GM12878 (cell line): ENCODE data around the gene LDLRAP1. TPM values are rescaled to one million over a fixed set of nuclear protein-coding genes. Genes with fewer than 3 reads are reported as not detected.

Experiments
- ATAC-seq: fragments of 200-7000 bp; cut with Tn5 transposase; 3 replicates; pipeline ENCODE4 v1.9.1; 2020; ENCODE audit warnings: mild to moderate bottlenecking, moderate library complexity
- BruUV-seq: library from RNA; stranded (reverse); fragments of 400-500 nt; replicated peaks from 2 replicates; lab custom pipeline; 2021; lab: Mats Ljungman, UMichigan
- CTCF ChIA-PET: fragments of 300-600 bp; sonication (Branson Sonifier 250); formaldehyde crosslinking; extraction: SDS; loops from one replicate; lab custom pipeline; 2021; ENCODE audit warnings: inconsistent platforms; lab: Yijun Ruan, JAX
- POLR2A ChIA-PET: fragments of 350-600 bp; formaldehyde crosslinking; extraction: SDS; loops from one replicate; lab custom pipeline; 2021; ENCODE audit warnings: inconsistent platforms; lab: Charles Lee
- RAD21 ChIA-PET: fragments of 300-600 bp; sonication (Branson Sonifier 250); formaldehyde crosslinking; loops from one replicate; lab custom pipeline; 2023; ENCODE audit warnings: antibody characterized with exemption; ENCODE audit not compliant: unreplicated experiment; lab: Charles Lee
- SMC1A ChIA-PET: fragments of 300-600 bp; sonication (Branson Sonifier 250); formaldehyde crosslinking; loops from one replicate; lab custom pipeline; 2023; ENCODE audit not compliant: unreplicated experiment, uncharacterized antibody; lab: Charles Lee
- DNase-seq: peaks from one replicate; pipeline ENCODE4 v3.0.0-alpha.2; 2011; ENCODE audit warnings: low read depth, low spot score
- FAIRE-seq: peaks from 3 replicates; lab custom pipeline; 2011; peaks lifted over from hg19 to GRCh38; lab: Jason Lieb, UNC
- H2AFZ ChIP-seq: 2 replicates; pipeline ENCODE4 v1.6.0; 2011; ENCODE audit warnings: low read depth, low read length, control low read depth; ENCODE audit not compliant: control insufficient read depth
- H3K27ac ChIP-seq: 2 replicates; pipeline ENCODE4 v1.5.1; 2011; ENCODE audit warnings: control low read depth; ENCODE audit not compliant: control insufficient read depth, insufficient read depth
- H3K27me3 ChIP-seq, 2 experiments: replicated peaks in 1 of 2; 2 replicates each; pipeline versions ENCODE4 v1.6.0 to v1.6.1; 2011; ENCODE audit warnings: low read length in 1 of 2; ENCODE audit not compliant: control insufficient read depth in 2 of 2, insufficient read depth in 2 of 2
- H3K36me3 ChIP-seq, 2 experiments: 2 replicates each; pipeline ENCODE4 v1.5.1; 2011; ENCODE audit warnings: low read length in 1 of 2; ENCODE audit not compliant: control insufficient read depth in 2 of 2, insufficient read depth in 2 of 2
- H3K4me1 ChIP-seq: 2 replicates; pipeline ENCODE4 v1.6.1; 2011; ENCODE audit warnings: mild to moderate bottlenecking, low read length, moderate library complexity, mixed read lengths; ENCODE audit not compliant: control insufficient read depth, insufficient read depth
- H3K4me2 ChIP-seq: 2 replicates; pipeline ENCODE4 v1.6.0; 2011; ENCODE audit warnings: control low read depth; ENCODE audit not compliant: control insufficient read depth, insufficient read depth
- H3K4me3 ChIP-seq: fragments of 200-600 bp; sonication (generic); 2 replicates; pipeline ENCODE4 v1.5.1; 2016
- H3K79me2 ChIP-seq: 2 replicates; pipeline ENCODE4 v1.6.0; 2011; ENCODE audit warnings: low read length; ENCODE audit not compliant: control insufficient read depth, insufficient read depth
- H3K9ac ChIP-seq: 2 replicates; pipeline ENCODE4 v1.8.0; 2011; ENCODE audit warnings: low read length, control low read depth, mixed read lengths; ENCODE audit not compliant: control insufficient read depth, insufficient read depth
- H3K9me3 ChIP-seq: replicated peaks from 3 replicates; pipeline ENCODE4 v1.5.1; 2011; ENCODE audit warnings: mild to moderate bottlenecking, low read length; ENCODE audit not compliant: control insufficient read depth, insufficient read depth
- H4K20me1 ChIP-seq: 2 replicates; pipeline ENCODE4 v1.6.0; 2011; ENCODE audit not compliant: control insufficient read depth, insufficient read depth
- CBX5 ChIP-seq: sonication (generic); IDR thresholded peaks from 2 replicates; pipeline ENCODE4 v1.6.1; 2016; ENCODE audit warnings: low read depth, moderate library complexity, mild to moderate bottlenecking, inconsistent platforms
- IRF4 ChIP-seq: IDR thresholded peaks from 2 replicates; pipeline ENCODE4 v1.6.1; 2011; ENCODE audit warnings: low read depth, low read length
- NR2C2 ChIP-seq: IDR thresholded peaks from 2 replicates; pipeline ENCODE4 v1.6.1; 2011; ENCODE audit warnings: borderline replicate concordance, low read depth; ENCODE audit not compliant: control insufficient read depth, insufficient read length
- PAX8 ChIP-seq: fragments of 450-650 bp; IDR thresholded peaks from 2 replicates; pipeline ENCODE4 v1.6.1; 2017; ENCODE audit warnings: mild to moderate bottlenecking, moderate library complexity
- PBX3 ChIP-seq: IDR thresholded peaks from 2 replicates; pipeline ENCODE4 v1.6.1; 2011; ENCODE audit warnings: mild to moderate bottlenecking, low read depth, low read length, moderate library complexity; ENCODE audit not compliant: insufficient replicate concordance
- SP1 ChIP-seq: IDR thresholded peaks from one replicate; pipeline ENCODE4 v1.6.1; 2011; ENCODE audit warnings: low read depth, low read length
- SUPT20H ChIP-seq: IDR thresholded peaks from 2 replicates; pipeline ENCODE4 v1.6.1; 2011; ENCODE audit warnings: low read depth, mild to moderate bottlenecking, low read length, moderate library complexity, borderline replicate concordance; ENCODE audit not compliant: control insufficient read depth
- WGBS: methylation state at CpG from one replicate; pipeline ENCODE4 v1.1.6; 2016; ENCODE audit warnings: low lambda C conversion rate; ENCODE audit not compliant: insufficient replicate concordance, insufficient coverage; ENCODE audit errors: missing lambda C conversion rate; 5-methylcytosine and 5-hydroxymethylcytosine counted together
- in situ Hi-C: fragments of 300-500 bp; cut with MboI; formaldehyde crosslinking; loops from 9 replicates; pipeline ENCODE4 v1.14.3; 2018; ENCODE audit warnings: mixed read lengths
- intact Hi-C: fragments of 100-400 bp; cut with micrococcal nuclease; formaldehyde crosslinking; loops from one replicate; pipeline ENCODE4 v1.14.2; 2022; ENCODE audit not compliant: unreplicated experiment
- polyA plus RNA-seq, 11 experiments: library from polyadenylated mRNA; depleted of rRNA in 4 of 11; unstranded in 6 of 11; stranded (reverse) in 5 of 11; fragments of >200 nt; fragmentation: Nextera tagmentation in 4 of 11; fragmentation: Illumina TruSeq in 1 of 11; extraction: Ambion mirVana in 4 of 11; extraction: Trizol in 1 of 11; gene quantifications; 1 replicate in 1 of 11; 2 replicates in 10 of 11; pipeline versions ENCODE4 v1.2.1 to v1.2.3, GENCODE V29; 2011 to 2016; ENCODE audit warnings: inconsistent platforms in 2 of 11, missing spikeins in 2 of 11, low read depth in 1 of 11
- total RNA-seq, 4 experiments: library from RNA; depleted of rRNA in 3 of 4; stranded (reverse); fragments of >200 nt in 3 of 4; fragmentation: Illumina TruSeq in 1 of 4; extraction: Trizol in 1 of 4; gene quantifications; 2 replicates each; pipeline versions ENCODE4 v1.2.1 to v1.2.3, GENCODE V29; 2013 to 2021
- TF ChIP-seq, protein P1 (sequence below): IDR thresholded peaks from 2 replicates; pipeline ENCODE4 v1.6.1; 2011; ENCODE audit warnings: borderline replicate concordance, low read depth, mild to moderate bottlenecking, moderate library complexity, mixed read lengths, low read length; ENCODE audit not compliant: insufficient read depth; ENCODE audit errors: extremely low read length

LDLRAP1 gene
- total and polyA plus RNA-seq, 10 of the 15 experiments (the other 5 are each of a cell fraction or from before 2014, with no cell fraction given), result 0.43 to 37.6 (median 22.0) TPM

DNA sequence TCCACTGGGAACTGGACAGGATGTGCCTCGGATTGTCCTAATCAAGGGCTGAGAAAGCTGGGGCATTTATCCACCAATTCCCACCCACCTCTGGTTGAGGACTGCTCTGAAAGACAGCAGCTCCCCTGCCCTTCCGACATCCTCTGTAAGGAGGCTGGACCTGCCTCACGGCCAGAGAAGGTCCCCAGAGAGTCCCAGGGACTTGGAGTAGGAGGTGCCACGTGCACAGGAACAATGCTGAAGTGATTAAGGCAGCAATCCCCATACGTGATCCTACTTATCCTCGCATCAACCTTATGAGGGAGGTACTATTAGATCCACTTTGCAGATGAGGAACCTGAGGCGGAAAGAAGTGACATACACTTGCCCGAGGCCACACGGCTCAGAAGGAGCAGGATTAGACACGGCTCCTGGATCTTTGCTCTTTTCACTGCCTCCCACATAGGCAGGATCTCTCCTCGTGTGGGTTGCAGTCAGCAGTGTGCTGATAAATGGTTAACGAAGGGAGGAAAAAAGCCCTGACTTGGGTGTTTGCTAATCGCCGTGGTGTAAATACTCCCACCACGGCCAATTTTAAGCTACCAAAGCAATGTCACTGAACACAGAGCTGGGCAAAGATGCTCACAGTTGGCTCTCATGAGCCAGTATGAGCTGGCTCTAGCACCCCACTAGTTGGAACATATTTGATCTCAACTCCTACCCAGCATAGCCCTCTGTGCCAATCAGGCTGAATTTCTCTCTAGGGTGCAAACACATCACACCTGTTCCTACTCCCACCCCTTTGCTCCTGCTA lies 18.6 kb upstream of the LDLRAP1 start (continued):
- TF ChIP-seq SUPT20H (no peak), IRF4 (no peak), PBX3 (no peak)

DNA sequence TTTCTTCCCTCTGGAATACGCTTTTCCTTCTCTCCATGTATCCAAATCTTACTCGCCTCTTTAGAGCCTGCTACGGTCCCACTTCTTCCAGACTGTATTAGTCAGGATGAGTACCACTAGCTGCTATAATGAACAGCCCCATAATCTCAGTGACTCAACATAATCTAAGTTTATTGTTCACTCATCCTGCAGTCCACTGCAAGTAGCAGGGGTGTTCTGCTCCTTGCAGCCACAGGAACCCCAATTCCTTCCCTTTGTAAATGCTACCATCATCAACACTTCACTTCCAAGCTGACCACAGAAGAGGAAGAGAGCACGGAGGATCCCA lies 18.1 kb upstream of the LDLRAP1 start:
- H3K4me1 ChIP-seq, result no peaks in the 10 kb centered on the region
- RAD21 ChIA-PET, result interaction anchor here (1.2 to 1.3 kb wide), 2 partner anchors 25 to 285 kb away, joined by 3 read pairs; no protein-coding TSS in a partner anchor
- in situ Hi-C loops (no loop called here), intact Hi-C loops (loop anchor here (10.0 kb wide), 1 partner anchor 241 kb away; no protein-coding TSS in a partner anchor)
- POLR2A ChIA-PET, result no interaction called here
- no peaks in the 10 kb centered on the region for H3K79me2 ChIP-seq
- H3K4me2 ChIP-seq, result no peak overlapping the region
- CTCF ChIA-PET, result interaction anchor here (0.6 to 1.3 kb wide), 3 partner anchors 38 to 1334 kb away, joined by 3 to 6 read pairs (median 3); no protein-coding TSS in a partner anchor
- no peak for DNase-seq
- no peaks in the 10 kb centered on the region for H3K9me3 ChIP-seq
- FAIRE-seq, result no peak
- no peak overlapping the region for H3K27ac ChIP-seq
- WGBS, result 39% methylated on average over 4 of the region's 4 CpGs
- no peaks in the 10 kb centered on the region for H3K27me3 ChIP-seq
- H3K36me3 ChIP-seq, result no peaks in the 10 kb centered on the region
- H2AFZ ChIP-seq, result no peak overlapping the region
- H3K4me3 ChIP-seq, result no peak overlapping the region
- no peak for ATAC-seq
- no peak overlapping the region for H3K9ac ChIP-seq
- SMC1A ChIA-PET, result interaction anchor here (1.5 kb wide), 1 partner anchor 76 kb away, joined by 3 read pairs; no protein-coding TSS in a partner anchor
- TF ChIP-seq SP1 (no peak), CBX5 (no peak), NR2C2 (no peak), PAX8 (no peak)
- TF ChIP-seq, protein P1, sequence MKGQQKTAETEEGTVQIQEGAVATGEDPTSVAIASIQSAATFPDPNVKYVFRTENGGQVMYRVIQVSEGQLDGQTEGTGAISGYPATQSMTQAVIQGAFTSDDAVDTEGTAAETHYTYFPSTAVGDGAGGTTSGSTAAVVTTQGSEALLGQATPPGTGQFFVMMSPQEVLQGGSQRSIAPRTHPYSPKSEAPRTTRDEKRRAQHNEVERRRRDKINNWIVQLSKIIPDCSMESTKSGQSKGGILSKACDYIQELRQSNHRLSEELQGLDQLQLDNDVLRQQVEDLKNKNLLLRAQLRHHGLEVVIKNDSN, result no peak
- TF ChIP-seq, all 136 proteins: peak for 0
- no peaks in the 10 kb centered on the region for H4K20me1 ChIP-seq
- BruUV-seq, result no TSS peak
